ENCODE results near the gene R3HDM2.
"Not testable (repeated sequence)": the region's sequence is repeated elsewhere in the genome, so short reads cannot be mapped to it uniquely, and the experiment has no call there.

The R3HDM2 gene

GRCh38 chr12:57336299-57336698 is 94.5 kb downstream of the R3HDM2 start:
- DNase-seq, result not testable (repeated sequence)

GRCh38 chr12:57334219-57334618 is 96.6 kb downstream of the R3HDM2 start:
- peak in 1 of 56 donors; percentile 2 for DNase-seq

DNA sequence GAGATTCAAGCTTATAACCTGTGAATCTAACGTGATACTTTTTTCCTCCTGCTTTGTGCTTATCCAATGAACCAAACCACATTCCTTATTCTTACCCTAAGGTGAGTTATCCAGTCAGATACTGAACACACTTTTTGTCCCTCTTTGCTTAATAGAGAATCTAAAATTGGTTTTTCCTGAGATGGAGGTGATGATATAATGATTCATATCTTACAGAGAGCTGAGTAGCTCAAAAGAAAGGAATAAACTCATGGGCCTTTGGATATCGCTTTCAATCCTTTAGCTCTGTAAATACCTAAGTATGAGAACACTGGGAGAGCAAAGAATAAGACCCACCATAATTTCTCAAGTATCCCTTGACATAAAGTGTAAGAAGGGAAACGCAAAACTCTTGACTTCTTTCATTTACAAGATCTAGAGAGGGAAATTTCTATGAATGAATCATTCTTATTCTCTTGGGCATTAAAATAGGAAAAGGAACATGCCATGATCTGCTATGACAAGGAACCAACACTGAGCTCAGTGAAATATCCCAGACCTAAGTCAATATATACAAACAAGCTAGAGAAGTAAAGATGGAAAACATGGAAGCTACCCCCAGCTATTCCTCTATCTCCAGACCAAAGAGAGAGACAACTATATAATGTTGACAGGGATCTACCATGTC is 98.1 kb downstream of the R3HDM2 start:
- DNase-seq, result no peak

DNA sequence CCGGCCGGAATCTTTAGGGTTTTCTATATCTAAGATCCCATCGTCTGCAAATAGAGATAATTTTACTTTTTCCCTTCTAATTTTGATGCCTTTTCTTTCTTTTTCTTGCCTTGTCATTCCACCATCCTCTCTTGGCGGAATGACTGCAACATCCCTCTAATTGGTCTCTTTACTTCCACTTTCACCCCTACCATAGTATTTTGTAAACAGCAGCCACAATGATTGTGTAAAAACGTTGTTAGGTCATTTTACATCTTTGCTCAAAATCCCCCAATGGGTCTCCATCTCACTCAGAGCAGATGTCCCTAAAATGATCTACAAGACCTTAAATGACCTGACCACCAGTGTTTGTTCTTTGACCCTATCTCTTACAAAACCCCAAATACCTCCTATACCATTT is 99.9 kb downstream of the R3HDM2 start:
- DNase-seq, result no peak

- DNase-seq, result no peak
These were observed 101.6 kb downstream of the R3HDM2 start for GRCh38 chr12:57329219-57329618.

DNA sequence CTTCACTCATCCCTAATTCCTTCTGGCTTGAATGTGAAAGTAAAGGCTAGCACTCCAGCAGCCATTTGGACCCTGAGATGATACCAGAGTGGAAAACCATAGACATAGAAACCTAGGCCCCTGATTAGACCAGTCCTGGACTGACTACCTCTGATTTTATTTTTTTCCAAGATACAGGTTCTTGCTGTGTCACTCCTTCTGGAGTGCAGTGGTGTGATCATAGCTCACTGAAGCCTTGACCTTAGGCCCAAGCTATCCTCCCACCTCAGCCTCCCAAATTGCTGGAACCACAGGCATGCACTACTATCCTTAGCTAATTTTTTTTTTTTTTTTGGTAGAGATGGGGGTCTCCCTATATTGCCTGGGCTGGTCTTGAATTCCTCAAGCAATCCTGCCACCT is 105.4 kb downstream of the R3HDM2 start:
- DNase-seq, result no peak

- DNase-seq, result no peak
These were observed 107.4 kb downstream of the R3HDM2 start for GRCh38 chr12:57323416-57323815.

GRCh38 chr12:57320639-57321038 is 110.2 kb downstream of the R3HDM2 start:
- DNase-seq, result no peak

DNA sequence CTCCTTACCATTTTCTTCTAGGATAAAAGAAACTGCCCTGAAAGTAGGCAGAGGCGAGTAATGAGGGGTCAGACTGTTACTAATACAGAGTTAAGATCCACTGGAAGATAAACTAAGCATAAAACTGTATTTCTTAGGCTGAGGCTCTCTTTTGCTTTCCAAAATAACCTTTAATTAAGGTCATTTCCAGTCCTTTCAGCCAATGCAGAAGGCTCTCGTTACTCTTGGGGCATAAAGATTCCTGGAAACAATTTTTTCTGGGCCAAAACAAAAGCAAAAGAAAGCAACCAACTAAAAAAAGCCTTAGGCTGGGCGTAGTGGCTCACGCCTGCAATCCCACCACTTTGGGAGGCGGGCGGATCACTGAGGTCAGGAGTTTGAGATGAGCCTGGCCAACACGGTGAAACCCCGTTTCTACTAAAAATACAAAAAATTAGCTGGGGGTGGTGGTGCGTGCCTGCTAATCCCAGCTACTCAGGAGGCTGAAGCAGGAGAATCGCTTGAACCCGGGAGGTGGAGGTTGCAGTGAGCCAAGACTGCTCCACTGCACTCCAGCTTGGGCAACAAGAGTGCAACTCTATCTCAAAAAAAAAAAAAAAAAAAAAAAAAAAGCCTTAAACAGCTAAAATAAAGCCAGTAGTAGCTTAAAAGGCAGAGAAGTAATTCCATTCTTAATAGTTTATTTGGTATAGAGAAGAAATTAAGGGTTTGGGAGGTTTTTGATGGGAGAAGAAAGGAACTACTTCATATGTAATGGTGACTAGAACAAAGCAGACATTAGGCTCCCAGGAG is 111.0 kb downstream of the R3HDM2 start:
- peak in 1 of 56 donors; percentile 0 for DNase-seq

DNA sequence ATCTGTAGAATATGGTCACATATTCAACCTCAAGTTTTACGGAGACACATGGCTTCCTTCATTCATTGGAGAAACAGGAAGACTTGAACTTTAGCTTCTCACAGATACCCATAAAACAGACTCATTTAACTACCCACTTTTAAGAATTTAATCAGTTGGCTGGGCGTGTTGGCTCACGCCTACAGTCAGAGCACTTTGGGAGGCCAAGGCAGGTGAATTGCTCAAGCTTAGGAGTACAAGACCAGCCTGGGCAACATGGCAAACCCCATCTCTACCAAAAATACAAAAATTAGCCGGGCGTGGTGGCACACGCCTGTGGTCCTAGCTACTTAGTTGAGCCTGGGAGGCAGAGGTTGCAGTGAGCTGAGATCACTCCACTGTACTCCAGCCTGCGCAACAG is 115.2 kb downstream of the R3HDM2 start:
- DNase-seq, result no peak

DNA sequence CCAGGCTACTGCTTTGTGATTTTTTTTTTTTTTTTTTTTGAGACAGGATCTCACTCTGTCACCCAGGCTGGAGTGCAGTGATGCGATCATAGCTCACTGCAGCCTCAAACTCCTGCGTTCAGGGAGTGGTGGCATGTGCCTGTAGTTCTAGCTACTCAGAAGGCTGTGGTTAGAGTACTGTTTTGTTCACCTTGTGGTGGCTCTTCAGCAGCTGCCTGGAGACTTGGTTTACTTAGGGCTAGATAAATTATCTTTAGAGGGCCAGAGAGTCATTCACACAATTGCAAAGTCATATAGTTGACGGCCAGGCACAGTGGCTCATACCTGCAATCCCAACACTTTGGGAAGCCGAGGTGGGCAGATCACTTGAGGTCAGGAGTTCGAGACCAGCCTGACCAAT is 118.6 kb downstream of the R3HDM2 start:
- not testable (repeated sequence) for DNase-seq

DNA sequence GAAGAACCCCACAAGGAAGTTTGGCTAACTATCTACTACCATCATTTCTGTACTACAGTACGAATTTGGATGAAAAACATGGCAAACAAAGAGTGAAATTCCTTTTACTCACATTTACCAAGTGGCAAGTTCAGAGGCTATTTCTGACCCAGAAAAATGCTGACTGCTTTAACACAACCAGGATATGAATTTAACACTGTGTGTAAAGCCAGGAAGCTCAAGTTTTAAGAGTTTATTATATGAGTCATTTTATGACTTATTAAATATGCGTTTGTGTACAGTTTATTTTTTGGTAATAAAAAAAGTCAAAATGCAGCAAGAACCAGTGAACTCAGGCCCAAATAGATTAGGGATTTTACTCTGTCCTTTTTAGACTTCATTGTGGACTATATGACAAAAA is 121.4 kb downstream of the R3HDM2 start:
- DNase-seq, result no peak

DNA sequence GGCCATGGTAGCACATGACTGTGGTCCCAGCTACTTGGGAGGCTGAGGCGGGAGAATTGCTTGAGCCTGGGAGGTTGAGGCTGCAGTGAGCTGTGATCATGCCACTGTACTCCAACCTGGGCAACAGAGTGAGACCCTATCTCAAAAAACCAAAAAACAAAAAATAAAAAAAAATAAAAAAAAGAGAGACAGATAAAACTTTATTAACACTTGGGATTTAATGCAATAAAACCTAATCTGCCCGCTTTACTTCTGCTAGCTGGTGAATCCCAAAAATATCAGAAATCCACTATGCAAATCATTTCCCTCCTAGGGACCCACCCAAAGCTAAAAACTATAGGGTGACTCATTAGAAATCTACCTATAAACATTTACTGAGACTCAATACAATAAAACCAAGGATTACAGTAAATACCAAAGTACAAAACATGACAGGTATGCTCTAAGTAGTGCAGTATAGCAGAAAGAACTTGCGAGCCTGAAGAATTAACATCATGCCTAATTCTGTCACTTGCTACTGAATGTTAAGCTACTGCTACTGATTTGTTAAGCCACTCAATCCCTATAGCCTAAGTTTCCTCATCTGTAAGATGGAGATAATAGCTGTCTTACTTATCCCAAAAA is 129.8 kb downstream of the R3HDM2 start:
- no peak for DNase-seq

DNA sequence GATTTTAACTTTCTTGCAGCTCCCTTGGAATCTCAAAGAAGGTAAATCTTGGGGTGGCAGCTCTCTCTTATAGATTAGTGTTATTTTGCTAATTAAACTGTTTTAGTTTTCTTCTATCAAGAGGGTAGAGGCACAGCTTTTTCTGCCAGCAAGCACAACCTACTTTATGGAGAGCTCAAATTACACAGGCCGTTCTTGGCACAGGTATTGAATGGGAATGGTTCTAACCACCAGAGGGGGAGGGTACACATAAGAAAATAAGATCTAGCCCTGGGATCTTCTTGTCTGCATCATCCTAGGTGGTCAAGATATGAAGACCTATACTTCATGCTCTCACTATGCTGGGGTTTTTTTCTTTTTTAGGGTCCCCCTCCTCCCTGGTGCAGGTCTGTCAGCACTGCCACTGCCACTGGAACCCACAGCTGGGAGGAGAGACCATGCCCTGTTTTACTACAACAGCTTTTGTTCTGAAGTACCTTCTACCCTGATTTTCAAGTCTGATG is 131.3 kb downstream of the R3HDM2 start:
- no peak for DNase-seq

DNA sequence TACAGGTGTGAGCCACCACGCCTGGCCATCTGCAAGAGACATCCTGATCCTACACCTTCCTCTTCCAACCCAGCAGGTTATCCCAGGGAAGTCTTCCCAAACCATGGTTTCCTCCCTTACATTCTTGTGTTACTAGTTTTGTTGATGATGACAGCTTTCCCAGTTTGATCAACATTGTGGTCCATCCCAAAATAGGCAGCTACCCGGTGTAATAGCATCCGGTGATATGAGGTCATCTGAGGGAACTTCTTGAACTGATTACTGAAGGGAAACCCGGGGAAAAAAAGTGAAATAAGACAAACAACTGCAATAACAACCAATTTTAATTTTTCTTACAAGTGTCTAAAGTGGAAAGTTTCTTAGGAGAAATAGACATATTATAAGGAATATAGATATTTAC is 134.6 kb downstream of the R3HDM2 start:
- DNase-seq, result no peak

DNA sequence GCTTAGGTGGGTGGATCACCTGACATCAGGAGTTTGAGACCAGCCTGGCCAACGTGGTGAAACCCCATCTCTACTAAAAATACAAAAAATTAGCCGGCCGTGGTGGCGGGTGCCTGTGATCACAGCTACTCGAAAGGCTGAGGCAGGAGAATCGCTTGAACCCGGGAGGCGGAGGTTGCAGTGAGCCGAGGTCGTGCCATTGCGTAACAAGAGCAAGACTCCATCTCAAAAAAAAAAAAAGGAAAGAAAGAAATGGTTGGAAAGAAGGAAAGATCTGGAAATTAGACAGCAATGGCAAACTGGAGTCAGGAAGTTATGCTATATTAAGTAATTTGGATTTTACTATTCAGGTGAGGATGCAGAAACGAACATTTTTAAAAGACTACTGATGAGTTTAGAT is 148.8 kb downstream of the R3HDM2 start:
- DNase-seq, result not testable (repeated sequence)

DNA sequence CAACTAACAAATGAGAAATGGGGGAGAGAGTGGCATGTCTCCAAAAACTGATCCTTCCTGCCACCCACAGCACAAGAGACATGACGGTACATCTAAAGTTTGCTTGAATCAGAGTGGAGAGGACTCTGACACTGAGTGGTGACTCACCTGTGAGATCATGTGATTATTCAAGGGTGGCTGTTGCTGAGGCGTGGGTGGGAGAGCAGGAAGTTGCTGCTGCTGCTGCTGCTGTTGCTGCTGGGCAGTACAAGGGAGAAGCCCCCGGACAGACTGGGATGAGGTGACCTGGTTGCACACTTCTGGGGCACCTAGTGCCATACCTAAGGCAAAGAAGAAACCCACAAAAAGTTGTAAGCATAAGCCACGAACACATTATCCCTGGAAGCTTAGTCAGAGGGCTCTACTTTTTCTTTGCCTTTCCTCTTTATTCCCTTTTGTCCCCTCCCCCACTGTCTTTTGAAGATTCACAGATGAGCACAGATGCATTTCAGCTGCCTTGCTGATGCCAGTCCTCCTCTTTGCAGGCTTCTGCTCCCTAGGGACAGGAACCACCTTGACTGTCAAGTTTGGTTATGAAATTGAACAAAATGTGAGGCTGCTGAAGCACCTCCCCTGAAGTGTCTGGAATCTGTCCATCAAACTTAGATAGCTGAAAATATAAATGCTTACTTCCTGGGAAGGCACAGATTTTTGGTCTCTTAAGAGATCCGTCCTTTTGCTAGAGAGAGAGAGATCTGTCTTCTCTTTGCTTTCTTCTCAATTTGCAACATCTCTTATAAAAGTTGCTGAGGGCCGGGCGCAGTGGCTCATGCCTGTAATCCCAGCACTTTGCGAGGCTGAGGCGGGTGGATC is 150.4 kb downstream of the R3HDM2 start:
- DNase-seq, result peak in 20 of 56 donors; percentile 1 to 73 (median 17)

- DNase-seq, result no peak
These were observed 152.1 kb downstream of the R3HDM2 start for GRCh38 chr12:57278465-57279381.

DNA sequence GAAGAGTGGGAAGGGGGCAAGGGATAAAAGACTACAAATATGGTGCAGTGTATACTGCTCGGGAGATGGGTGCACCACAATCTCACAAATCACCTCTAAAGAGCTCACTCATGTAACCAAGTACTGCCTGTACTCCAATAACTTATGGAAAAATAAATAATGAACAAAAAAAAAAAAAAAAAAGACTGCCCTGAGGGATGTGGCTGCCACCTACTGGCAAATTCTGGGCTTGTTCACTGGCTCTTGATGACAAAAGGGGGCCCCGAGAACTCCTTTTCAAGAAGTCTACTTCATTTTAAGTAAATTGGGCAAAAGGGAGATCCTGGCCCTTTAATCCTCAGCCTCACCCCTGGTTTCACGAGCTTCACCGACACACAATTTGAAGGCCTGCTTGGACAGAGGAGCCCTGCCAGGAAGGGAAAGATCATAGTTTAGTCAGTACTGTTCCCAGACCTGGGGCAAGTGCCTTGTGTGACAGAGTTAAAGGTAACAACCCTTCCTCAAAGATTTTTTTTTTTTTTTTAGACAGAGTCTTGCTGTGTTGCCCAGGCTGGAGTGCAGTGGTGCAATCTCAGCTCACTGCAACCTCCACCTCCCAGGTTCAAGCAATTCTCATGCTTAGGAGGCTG is 153.8 kb downstream of the R3HDM2 start:
- DNase-seq, result no peak

GRCh38 chr12:57276233-57276632 is 154.6 kb downstream of the R3HDM2 start:
- not testable (repeated sequence) for DNase-seq
